Stromal cell of bone marrow (primary cell): ENCODE measurements around the gene GPX4.
A peak's percentile ranks its signal among the peaks of the same experiment; 100 is the strongest.

Experiments used
- DNase-seq: peaks from one replicate; pipeline ENCODE4 v3.0.0-alpha.2; 2012; ENCODE audit warnings: low read depth

The GPX4 gene

GRCh38 chr19:1084024-1084868 is 19.5 kb upstream of the GPX4 start:
- DNase-seq: no peak

DNA sequence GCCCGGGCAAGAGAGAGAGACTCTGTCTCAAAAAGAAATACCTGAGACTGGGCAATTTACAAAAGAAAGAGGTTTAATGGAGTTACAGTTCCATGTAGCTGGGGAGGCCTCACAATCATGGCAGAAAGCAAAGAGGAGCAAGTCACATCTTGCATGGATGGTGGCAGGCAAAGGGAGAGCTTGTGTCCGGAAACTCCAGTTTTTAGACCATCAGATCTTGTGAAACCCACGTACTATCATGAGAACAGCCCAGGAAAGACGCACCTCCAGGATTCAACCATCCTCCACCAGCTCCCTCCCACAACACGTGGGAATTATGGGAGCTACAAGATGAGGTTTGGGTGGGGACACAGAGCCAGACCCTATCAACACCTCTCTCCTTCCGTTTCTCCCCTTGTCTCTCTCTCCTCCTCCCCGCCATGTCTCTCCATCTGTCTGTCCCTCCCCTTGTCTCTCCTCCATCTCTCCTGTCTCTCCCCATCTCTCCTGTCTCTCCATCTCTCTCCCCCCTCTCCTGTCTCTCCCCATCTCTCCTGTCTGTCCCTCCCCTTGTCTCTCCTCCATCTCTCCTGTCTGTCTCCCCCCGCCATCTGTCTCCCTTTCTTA is 18.6 kb upstream of the GPX4 start:
- no peak for DNase-seq

DNA sequence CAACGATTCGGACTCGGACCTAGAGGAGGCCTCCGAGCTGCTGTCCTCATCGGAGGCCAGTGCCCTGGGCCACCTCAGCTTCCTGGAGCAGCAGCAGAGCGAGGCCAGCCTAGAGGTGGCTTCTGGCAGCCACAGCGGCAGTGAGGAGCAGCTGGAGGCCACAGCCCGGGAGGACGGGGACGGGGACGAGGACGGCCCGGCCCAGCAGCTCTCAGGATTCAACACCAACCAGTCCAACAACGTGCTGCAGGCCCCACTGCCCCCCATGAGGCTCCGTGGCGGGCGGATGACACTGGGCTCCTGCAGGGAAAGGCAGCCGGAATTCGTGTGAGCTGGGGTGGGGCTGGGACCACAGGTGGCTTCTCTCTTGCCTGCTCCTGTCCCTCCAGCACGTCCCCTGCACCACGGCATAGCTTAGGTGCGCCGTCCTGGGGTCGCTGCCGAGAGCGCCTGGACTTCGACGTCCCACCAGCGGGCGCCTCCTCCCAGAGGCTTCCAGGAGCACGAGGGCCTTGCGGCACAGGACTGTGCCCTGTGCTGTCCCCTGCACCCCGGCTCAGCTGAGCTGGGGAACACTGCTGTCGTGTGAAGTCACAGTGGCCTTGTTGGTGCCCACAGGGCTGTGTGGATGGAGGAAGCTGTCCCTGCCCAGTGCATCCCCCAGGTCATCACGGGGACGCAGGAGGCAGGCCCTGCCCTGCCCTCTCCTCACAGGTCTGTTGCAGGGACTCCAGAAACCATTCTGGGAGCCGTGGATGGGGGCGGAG is 17.9 kb upstream of the GPX4 start:
- no peak for DNase-seq

GRCh38 chr19:1086613-1087012 is 17.2 kb upstream of the GPX4 start:
- DNase-seq: no peak

GRCh38 chr19:1087813-1088415 is 15.9 kb upstream of the GPX4 start:
- no peak for DNase-seq

- DNase-seq: no peak
Observed at GRCh38 chr19:1088416-1089010, 15.3 kb upstream of the GPX4 start.

GRCh38 chr19:1089126-1089771 is 14.5 kb upstream of the GPX4 start:
- DNase-seq: no peak

DNA sequence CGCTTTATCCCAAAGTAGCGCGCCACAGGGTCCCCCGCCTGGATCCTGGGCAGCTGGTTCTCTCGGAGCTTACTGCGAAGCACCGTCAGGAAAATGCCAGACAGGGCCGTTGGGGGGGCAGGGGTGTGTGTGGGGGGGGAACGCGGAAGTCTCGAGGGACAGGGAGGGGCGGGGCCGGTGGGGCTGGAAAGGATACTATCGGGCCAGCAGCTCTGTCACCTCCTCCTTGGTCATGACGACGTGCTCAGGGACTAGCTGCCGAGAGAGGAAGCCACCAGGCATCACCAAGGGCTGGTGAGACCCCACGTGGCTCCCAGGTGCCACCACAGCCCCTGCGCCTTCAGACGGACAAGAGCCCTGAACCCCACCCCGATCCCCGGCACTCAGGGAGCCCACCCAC is 13.9 kb upstream of the GPX4 start:
- no peak for DNase-seq

DNA sequence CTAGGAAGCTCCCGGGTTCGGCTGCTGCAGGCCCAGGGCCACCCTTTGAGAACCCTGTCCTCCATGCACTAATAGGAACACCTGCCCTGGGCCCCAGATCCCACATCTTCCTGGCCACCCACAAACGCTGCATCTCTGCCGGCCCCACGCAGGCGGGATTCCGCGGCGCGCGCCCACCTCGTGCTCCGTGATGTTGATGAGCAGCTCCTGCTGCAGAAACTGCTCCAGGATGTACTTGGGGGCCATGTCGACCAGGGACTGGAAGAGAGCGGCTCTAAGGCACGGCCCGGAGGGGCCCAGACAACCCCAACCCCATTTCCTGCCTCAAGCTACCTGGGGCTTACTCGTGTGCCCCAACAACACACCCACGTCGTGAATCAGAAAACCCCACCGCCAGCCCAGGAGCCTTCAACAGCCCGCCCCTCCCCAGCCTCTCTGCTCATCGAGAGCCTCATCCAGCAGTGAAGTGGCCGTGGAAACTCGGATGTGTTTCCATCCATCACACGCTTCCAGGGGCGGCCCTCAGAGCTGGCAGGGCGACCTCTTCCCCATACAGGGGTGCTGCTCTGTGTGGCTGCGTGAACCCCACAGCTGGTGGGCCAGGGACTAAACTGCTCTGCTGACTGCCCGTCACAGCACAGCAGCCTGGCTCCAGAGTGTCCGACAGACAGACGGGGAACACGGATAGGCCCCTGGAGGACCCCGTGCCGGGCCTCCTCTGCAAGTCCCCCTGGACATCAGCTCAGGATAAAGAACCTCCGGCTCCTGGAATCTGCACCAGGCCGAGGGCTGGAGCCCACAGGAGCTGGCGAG is 12.9 kb upstream of the GPX4 start:
- DNase-seq: no peak

- no peak for DNase-seq
Observed at GRCh38 chr19:1091544-1092175, 12.1 kb upstream of the GPX4 start.

GRCh38 chr19:1093330-1093729 is 10.5 kb upstream of the GPX4 start:
- DNase-seq: no peak

DNA sequence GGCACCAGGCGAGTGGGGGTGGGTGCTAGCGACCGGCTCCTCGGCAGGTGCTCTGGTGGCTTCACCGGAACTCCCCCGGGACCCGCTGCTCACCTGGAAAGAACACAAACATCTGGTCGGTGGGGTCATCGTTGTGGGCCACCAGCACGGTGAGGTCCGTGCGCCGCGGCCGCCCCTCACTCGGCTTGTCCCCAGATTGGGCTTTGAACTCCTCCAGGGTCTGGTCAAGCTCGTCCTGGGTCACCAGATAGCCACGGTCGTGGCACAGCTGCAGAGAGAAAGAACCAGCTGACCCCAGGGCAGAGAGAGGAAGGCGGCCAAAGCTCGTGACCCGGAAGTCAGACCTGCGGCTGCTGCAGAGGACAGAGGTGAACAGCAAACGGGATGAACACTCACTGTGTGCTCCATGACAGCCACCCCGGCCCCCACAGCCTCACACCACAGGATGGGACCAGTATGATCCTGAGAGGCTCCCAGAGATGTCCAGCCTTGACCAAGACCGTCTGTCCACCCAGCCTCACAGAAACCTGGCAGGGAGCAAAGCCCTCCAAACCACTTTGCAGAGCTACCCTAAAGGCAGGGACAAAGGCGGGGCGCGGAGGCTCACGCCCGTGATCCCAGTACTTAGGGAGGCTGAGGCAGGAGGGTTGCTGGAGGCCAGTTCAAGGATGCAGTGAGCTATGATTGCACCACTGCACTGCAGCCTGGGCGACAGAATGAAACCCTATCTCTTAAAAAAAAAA is 9.8 kb upstream of the GPX4 start:
- no peak for DNase-seq

- DNase-seq: no peak
Observed at GRCh38 chr19:1094655-1094977, 9.2 kb upstream of the GPX4 start.

GRCh38 chr19:1094978-1095701 is 8.7 kb upstream of the GPX4 start, which contains the start of gene POLR2E:
POLR2E (minus strand) TSS chr19:1095375; CDS start chr19:1095315, 60 bp downstream.
- peak; percentile 96 for DNase-seq

GRCh38 chr19:1097810-1098176 is 6.0 kb upstream of the GPX4 start:
- no peak for DNase-seq

DNA sequence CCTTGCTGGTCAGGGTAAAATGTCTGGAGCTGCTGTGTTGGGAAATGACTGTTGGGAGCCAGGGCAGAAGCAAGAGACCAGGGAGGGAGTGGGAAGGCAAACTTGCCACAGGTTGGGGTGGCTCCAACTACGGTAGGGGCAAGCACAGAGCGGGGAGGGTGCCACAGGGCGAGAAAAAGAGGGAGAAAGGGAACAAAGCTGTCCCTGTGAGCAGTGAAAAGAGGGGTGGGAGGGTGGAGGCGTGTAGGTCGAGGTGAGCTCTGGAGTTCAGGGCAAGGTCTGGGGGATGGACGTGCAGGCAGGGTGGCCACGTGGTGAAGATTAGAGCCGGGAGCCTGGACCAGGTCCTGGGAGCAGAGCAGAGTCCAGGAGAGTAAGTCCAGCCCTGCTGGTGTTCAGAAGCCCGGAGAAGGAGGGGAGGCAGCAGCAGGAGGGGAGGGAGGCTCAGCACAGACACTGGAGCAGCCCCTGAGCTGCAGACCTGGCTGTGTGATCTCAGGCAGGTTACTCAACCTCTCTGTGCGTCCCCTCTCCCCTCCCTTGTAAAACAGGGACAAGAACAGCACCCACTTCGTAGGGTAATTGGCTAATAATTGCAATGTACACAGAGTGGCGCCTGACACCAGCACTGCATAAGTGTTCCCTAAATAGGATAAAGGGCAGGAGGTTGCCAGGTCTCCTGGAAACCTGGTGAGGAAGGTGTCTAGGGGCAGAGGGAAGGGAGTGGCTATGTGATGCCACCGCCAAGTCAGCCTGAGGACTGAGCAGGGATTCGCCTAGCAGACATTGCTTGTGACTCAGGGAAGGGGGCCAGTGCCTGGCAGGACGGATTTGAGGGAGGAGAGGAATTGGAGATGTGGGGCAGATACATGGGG is 5.4 kb upstream of the GPX4 start:
- DNase-seq: no peak

GRCh38 chr19:1101337-1101698 is 2.5 kb upstream of the GPX4 start:
- no peak for DNase-seq
